AG09309 (cell line): Measurements from ENCODE around the gene DGKQ.

Experiments
- DNase-seq: peaks from one replicate; pipeline ENCODE4 v3.0.0-alpha.2; 2010; ENCODE audit warnings: low read depth
- H3K4me3 ChIP-seq: 2 replicates; pipeline ENCODE4 v1.5.1; 2011; ENCODE audit warnings: mild to moderate bottlenecking, low read depth, low read length, moderate library complexity; ENCODE audit not compliant: control insufficient read depth
- TF ChIP-seq, protein P1 (sequence below): IDR thresholded peaks from 2 replicates; pipeline ENCODE4 v1.5.1; 2011; ENCODE audit warnings: mild to moderate bottlenecking, low read depth, low read length, inconsistent platforms; ENCODE audit not compliant: insufficient read depth, control insufficient read depth; ENCODE audit errors: missing control alignments

The DGKQ gene

DNA sequence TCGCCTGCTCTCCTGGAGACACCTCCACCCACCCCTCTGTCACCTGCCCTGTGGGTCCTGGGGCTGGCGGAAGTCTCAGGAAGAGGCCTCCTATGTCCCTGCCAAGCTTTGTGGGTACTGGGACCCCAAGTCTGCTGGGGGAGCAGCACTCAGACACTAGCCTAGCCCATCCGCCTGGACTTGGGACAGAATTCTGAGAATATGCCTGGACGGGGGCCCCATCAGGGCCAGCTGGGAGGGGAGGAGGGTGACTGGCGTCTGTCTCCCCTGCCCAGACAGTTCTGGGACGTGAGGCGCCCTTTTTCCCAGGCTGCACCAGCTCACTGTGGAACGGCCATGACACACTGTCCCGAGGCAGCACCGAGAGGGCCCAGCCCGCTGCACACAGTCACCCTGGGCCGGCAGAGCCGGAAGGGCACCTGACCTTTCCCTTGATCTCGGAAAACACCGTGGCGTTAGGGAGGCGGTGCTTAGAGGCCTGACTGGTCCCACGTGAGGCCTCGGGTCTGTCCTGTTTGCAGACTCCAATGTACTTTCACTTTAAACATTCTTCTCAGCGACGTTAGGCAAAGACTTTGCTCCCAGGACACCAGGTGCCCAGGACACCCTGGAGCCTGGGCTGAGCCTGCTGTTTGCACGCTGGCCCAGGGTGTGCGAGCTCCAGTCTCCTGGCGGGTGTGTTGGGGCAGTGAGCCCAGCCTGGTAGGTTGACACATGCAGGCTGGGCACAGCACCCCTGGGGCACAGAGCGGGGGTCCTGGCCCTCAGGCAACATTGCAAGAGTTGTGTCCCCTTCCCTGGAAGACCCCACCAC is 19.1 kb upstream of the DGKQ start:
- TF ChIP-seq, protein P1, sequence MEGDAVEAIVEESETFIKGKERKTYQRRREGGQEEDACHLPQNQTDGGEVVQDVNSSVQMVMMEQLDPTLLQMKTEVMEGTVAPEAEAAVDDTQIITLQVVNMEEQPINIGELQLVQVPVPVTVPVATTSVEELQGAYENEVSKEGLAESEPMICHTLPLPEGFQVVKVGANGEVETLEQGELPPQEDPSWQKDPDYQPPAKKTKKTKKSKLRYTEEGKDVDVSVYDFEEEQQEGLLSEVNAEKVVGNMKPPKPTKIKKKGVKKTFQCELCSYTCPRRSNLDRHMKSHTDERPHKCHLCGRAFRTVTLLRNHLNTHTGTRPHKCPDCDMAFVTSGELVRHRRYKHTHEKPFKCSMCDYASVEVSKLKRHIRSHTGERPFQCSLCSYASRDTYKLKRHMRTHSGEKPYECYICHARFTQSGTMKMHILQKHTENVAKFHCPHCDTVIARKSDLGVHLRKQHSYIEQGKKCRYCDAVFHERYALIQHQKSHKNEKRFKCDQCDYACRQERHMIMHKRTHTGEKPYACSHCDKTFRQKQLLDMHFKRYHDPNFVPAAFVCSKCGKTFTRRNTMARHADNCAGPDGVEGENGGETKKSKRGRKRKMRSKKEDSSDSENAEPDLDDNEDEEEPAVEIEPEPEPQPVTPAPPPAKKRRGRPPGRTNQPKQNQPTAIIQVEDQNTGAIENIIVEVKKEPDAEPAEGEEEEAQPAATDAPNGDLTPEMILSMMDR: no peak
- H3K4me3 ChIP-seq: no peak overlapping the region
- no peak for DNase-seq

DNA sequence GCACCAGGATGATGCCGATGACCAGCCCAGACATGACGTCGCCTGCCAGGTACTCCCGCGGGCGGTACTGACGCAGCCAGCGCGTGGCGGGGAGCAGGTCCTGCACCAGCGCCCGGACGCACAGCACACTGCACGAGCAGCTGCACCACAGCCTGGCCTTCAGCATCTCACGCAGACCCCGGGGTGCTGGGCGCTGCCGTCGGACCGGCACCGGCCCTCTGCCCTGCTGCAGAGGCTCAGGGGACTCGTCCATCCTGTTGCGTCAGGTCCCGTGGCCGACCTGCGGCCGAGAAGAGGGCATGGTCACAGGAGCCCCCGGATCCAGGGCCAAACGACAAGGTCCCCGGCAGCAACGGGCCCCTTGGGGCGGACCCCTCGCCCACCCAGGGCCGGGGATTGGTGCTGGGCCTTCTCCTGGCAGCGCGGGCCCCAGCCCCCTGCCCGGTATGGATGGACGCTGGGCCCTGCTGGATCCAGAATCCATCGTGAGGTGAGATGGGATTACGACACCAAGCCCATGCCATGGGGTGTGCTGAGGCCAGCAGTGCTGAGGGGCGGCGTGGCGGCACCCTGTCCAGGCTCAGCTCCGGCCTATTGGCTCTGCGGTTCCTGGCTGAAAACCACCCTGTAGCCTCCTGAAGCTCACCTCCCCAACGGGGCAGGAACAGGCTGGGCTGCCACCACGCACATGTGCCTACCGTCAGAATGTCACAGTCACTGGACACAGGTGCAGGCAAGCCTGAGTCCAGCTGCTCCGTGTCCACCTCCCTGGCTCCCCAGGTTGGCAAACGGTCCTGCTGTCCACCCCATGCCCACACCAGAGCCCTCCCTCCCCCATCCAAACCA is 18.3 kb upstream of the DGKQ start:
- DNase-seq: no peak
- H3K4me3 ChIP-seq: no peak overlapping the region
- TF ChIP-seq, protein P1: no peak

DNA sequence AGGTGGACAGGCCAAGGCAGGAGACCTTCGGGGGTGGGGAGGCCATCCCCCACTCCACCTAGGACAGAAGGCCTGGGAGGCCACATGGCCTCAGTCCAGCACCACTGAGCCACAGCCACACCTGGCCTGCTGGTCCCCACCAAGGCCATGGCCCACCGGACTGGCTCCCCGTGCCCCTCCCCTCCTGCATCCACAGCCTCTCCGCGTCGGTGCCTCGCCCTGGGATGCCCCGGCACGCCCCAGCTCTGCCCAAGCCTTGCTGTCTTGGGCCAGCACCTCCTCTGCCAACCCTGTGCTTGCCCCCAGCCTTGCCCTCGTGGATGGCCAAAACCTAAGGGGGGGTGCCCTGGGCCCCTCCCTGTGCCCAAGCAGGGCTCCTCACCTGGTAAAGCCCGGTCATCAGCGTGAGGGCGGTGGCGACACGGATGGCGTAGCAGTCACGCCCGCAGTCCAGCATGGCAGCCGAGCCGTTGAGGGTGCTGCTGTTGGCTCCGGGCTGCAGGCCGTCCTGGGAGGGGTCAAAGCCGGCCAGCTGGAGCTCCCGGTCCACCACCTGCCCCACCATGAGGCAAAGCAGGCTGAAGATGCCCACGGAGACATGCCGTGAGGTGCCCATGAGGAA is 17.5 kb upstream of the DGKQ start:
- DNase-seq: no peak

DNA sequence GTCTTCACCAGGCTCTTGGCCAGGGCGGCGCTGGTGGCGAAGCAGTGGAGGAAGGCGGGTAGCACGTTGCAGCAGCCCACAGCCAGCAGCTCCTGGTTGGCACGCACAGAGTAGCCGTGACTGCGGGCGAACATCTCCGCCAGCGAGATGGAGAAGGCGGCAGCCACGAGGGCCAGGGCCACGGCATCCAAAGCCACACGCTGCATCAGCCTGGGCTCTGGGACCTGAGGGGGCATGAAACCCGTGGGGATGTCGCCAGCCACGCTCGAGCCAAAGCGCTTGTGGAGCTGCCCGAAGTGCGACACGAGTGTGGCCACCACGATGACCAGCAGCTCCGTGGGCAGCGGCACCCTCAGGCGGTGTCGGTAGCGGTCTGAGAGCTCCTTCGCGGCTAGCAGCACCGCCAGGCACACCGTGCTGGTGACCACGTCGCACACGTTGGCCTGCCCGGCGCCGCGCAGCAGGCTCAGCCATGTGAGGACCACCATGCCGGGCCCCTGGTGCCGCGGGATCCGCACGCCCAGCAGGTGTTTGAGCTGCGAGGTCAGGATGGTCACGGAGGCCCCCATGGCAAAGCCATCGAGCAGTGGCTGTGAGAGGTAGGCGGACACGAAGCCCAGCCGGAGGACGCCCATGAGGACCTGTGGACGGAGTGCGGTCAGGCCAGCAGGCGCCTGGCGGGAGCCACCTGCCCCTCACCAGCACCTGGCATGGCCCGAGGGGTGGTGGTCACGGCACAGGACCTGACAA is 16.5 kb upstream of the DGKQ start:
- H3K4me3 ChIP-seq: no peak overlapping the region
- no peak for DNase-seq
- TF ChIP-seq, protein P1: no peak

More for the DNA sequence above, 17.5 kb upstream of the DGKQ start:
- H3K4me3 ChIP-seq: no peak overlapping the region
- TF ChIP-seq, protein P1: no peak

GRCh38 chr4:988726-989721 is 15.7 kb upstream of the DGKQ start:
- no peak for DNase-seq
- no peak overlapping the region for H3K4me3 ChIP-seq
- TF ChIP-seq, protein P1: no peak
